Ishikawa (cell line): ENCODE data around the gene GRIK4.

Experiments
- CREB1 ChIP-seq: IDR thresholded peaks from 2 replicates; pipeline ENCODE4 v1.6.1; 2012; ENCODE audit warnings: low read depth
- EGR1 ChIP-seq: IDR thresholded peaks from 2 replicates; pipeline ENCODE4 v1.6.1; 2012
- EP300 ChIP-seq: IDR thresholded peaks from 2 replicates; pipeline ENCODE4 v1.6.1; 2012; ENCODE audit warnings: borderline replicate concordance
- FOXM1 ChIP-seq: IDR thresholded peaks from 2 replicates; pipeline ENCODE4 v1.6.1; 2012; ENCODE audit warnings: low read depth, borderline replicate concordance
- MAX ChIP-seq: IDR thresholded peaks from 2 replicates; pipeline ENCODE4 v1.6.1; 2012
- NFIC ChIP-seq: IDR thresholded peaks from 2 replicates; pipeline ENCODE4 v1.6.1; 2012
- RAD21 ChIP-seq: IDR thresholded peaks from 2 replicates; pipeline ENCODE4 v1.6.1; 2012; ENCODE audit warnings: low read depth
- REST ChIP-seq: IDR thresholded peaks from 2 replicates; pipeline ENCODE4 v1.6.1; 2012; ENCODE audit warnings: low read depth, mild to moderate bottlenecking
- TAF1 ChIP-seq: IDR thresholded peaks from 2 replicates; pipeline ENCODE4 v1.6.1; 2012; ENCODE audit warnings: low read depth, mild to moderate bottlenecking
- TCF12 ChIP-seq: IDR thresholded peaks from 2 replicates; pipeline ENCODE4 v1.6.1; 2012; ENCODE audit warnings: low read depth
- TEAD4 ChIP-seq: IDR thresholded peaks from 2 replicates; pipeline ENCODE4 v1.6.1; 2012
- USF1 ChIP-seq: IDR thresholded peaks from 2 replicates; pipeline ENCODE4 v1.6.1; 2012
- YY1 ChIP-seq: IDR thresholded peaks from 2 replicates; pipeline ENCODE4 v1.6.1; 2012; ENCODE audit warnings: low read depth
- ZBTB7A ChIP-seq: IDR thresholded peaks from 2 replicates; pipeline ENCODE4 v1.6.1; 2012; ENCODE audit warnings: low read depth

GRCh38 chr11:120573756-120574354 is 62.3 kb downstream of the GRIK4 start:
- TF ChIP-seq FOXM1, result no peak
- no peak for TF ChIP-seq MAX
- no peak for TF ChIP-seq ZBTB7A
- no peak for TF ChIP-seq TEAD4
- no peak for TF ChIP-seq CREB1
- no peak for TF ChIP-seq YY1
- TF ChIP-seq TAF1, result no peak
- TF ChIP-seq USF1, result no peak
- TF ChIP-seq REST, result no peak
- TF ChIP-seq EP300, result no peak
- TF ChIP-seq RAD21, result no peak
- no peak for TF ChIP-seq EGR1
- TF ChIP-seq TCF12, result no peak
- no peak for TF ChIP-seq NFIC
